IPS-18a (cell line): Measurements from ENCODE around the gene CHD5.
"Not testable (repeated sequence)": the region's sequence is repeated elsewhere in the genome, so short reads cannot be mapped to it uniquely, and the experiment has no call there.

Experiments used
- H3K27ac ChIP-seq: one replicate; pipeline ENCODE4 v1.5.1; 2013; ENCODE audit warnings: low read length
- H3K27me3 ChIP-seq: one replicate; pipeline ENCODE4 v1.6.1; 2013; ENCODE audit warnings: mild to moderate bottlenecking, low read length; ENCODE audit not compliant: control insufficient read depth, insufficient read depth
- H3K36me3 ChIP-seq: one replicate; pipeline ENCODE4 v1.6.1; 2013; ENCODE audit warnings: low read depth, low read length; ENCODE audit not compliant: control insufficient read depth
- H3K4me1 ChIP-seq: one replicate; pipeline ENCODE4 v1.6.1; 2013; ENCODE audit warnings: low read depth, low read length; ENCODE audit not compliant: control insufficient read depth
- H3K4me3 ChIP-seq: one replicate; pipeline ENCODE4 v1.5.1; 2013; ENCODE audit warnings: low read length
- H3K9ac ChIP-seq: one replicate; pipeline ENCODE4 v1.6.1; 2013; ENCODE audit warnings: mild to moderate bottlenecking, low read length, moderate library complexity
- H3K9me3 ChIP-seq: one replicate; pipeline ENCODE4 v1.6.1; 2013; ENCODE audit warnings: low read depth, low read length; ENCODE audit not compliant: control insufficient read depth

CHD5 gene

DNA sequence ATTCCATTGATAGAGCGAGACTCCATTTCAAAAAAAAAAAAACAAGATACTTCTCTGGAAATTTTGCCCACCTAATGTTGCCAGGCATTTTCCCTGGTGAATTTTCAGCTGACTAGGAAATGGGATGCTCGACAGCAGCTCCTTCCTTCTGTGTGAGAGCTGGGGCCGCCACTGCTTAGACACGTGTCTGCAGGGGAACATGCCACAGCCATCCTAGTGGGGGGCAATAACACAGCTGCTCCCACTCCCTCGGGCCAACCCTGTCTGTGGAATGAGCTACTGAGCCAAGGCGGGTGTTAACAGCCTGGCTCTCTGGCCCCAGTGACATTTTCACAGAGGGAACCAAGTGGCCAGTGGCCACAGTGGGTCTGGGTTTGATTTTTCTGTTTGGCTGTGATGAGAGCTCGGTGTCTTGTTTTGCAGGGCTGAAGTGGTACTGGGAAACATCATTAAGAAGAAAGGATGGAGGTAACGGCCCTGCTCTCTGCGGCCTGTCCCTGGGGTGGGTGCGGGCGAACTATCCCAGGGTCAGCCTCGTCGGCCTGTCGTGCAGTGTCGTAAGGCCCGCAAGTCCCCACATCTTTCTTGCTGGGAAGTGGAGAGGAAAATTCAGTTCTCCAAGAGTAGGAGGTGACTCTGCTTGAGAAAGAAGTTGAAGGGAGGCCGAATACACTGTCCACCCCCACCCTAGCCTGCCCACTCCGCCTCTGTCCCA is 95.2 kb downstream of the CHD5 start:
- H3K27me3 ChIP-seq, result no peaks in the 10 kb centered on the region
- no peaks in the 10 kb centered on the region for H3K36me3 ChIP-seq
- no peak overlapping the region for H3K27ac ChIP-seq
- H3K4me3 ChIP-seq, result no peak overlapping the region
- no peak overlapping the region for H3K9ac ChIP-seq
- no peaks in the 10 kb centered on the region for H3K9me3 ChIP-seq
- peaks cover 4% of the 10 kb centered on the region for H3K4me1 ChIP-seq

GRCh38 chr1:6083801-6084446 is 96.2 kb downstream of the CHD5 start:
- Histone ChIP-seq H3K36me3 (no peaks in the 10 kb centered on the region), H3K9ac (no peak overlapping the region), H3K27me3 (no peaks in the 10 kb centered on the region), H3K4me1 (peaks cover 4% of the 10 kb centered on the region), H3K4me3 (no peak overlapping the region), H3K9me3 (no peaks in the 10 kb centered on the region), H3K27ac (no peak overlapping the region)

GRCh38 chr1:6083385-6083784 is 96.7 kb downstream of the CHD5 start:
- no peaks in the 10 kb centered on the region for H3K27me3 ChIP-seq
- no peaks in the 10 kb centered on the region for H3K9me3 ChIP-seq
- no peak overlapping the region for H3K27ac ChIP-seq
- no peaks in the 10 kb centered on the region for H3K36me3 ChIP-seq
- no peak overlapping the region for H3K9ac ChIP-seq
- H3K4me1 ChIP-seq, result peaks cover 4% of the 10 kb centered on the region
- H3K4me3 ChIP-seq, result no peak overlapping the region

DNA sequence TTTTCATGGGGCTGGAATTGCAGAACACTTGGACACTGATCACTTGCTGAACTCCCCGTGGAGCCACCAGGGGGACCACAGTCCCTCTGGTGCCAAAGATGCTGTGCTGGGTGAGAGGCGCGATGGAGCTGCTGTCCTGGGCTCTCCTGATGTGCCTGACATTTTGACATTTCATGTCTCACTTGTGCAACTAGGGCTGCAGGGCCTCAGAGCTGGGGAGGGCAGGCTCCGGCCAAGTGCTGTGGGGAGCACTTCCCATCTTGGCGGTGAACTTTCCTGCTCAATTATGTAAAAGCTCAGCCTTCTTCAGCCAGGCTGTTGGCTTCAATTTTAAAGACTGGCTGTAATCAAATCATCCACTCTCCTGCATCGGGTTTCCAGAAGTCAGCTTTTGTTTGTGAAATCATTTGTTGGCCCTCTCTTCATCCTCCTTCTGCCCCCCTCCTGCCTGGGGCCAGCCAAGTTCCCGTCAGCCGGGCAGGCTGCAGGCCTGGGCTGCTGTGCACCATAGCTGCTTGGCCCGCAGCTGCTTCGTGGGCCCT is 97.6 kb downstream of the CHD5 start:
- Histone ChIP-seq H3K4me1 (peaks cover 4% of the 10 kb centered on the region), H3K4me3 (no peak overlapping the region), H3K9me3 (no peaks in the 10 kb centered on the region), H3K27ac (no peak overlapping the region), H3K36me3 (no peaks in the 10 kb centered on the region), H3K9ac (no peak overlapping the region), H3K27me3 (no peaks in the 10 kb centered on the region)

DNA sequence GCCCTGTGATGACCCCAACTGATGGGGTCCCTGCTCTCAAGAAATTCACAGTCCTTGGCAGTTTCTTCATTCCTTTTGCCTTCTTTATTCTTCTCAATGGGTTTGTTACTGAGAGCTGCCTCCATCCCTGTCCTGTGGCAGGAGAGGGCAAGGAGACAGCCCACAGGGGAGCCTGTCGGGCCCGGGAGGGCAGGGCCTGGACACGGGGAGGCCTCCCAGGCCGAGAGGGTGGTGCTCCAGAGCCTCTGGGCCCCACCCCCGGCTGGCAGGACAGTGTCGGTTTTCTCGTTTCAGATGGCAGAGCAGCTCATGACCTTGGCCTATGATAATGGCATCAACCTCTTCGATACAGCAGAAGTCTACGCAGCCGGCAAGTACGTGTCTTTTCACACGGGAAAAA is 98.2 kb downstream of the CHD5 start:
- Histone ChIP-seq H3K27me3 (no peaks in the 10 kb centered on the region), H3K36me3 (no peaks in the 10 kb centered on the region), H3K9ac (no peak overlapping the region)

DNA sequence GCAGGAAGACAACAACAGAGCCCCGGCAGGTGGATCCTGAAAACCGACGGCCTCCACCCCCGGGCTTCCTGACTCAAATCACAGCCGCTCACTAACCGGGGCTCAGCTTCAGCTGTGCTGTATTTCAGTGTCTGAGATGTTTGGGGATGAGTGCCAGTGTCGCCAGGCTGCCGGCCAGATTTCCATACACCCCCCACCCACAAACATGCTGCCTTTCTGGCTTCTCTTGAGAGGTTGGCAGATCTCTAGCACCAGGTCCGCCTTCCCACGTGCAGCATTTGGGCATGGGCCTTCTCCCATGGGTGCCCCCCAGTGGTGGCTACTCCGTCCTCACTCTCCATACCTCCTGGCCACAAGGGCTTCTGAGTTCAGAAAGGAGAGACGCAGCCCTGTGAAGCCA is 99.7 kb downstream of the CHD5 start:
- H3K4me3 ChIP-seq, result no peak overlapping the region

More for the DNA sequence above, 98.2 kb downstream of the CHD5 start:
- Histone ChIP-seq H3K27ac (no peak overlapping the region), H3K4me1 (peaks cover 4% of the 10 kb centered on the region), H3K4me3 (no peak overlapping the region), H3K9me3 (no peaks in the 10 kb centered on the region)

GRCh38 chr1:6077919-6078318 is 102.2 kb downstream of the CHD5 start:
- no peak overlapping the region for H3K27ac ChIP-seq
- H3K27me3 ChIP-seq, result no peaks in the 10 kb centered on the region
- no peaks in the 10 kb centered on the region for H3K9me3 ChIP-seq
- H3K9ac ChIP-seq, result no peak overlapping the region
- peaks cover 4% of the 10 kb centered on the region for H3K4me1 ChIP-seq
- H3K4me3 ChIP-seq, result no peak overlapping the region
- no peaks in the 10 kb centered on the region for H3K36me3 ChIP-seq

More for the DNA sequence above, 99.7 kb downstream of the CHD5 start:
- no peaks in the 10 kb centered on the region for H3K27me3 ChIP-seq
- no peak overlapping the region for H3K9ac ChIP-seq
- H3K27ac ChIP-seq, result no peak overlapping the region
- no peaks in the 10 kb centered on the region for H3K9me3 ChIP-seq
- no peaks in the 10 kb centered on the region for H3K36me3 ChIP-seq
- peaks cover 4% of the 10 kb centered on the region for H3K4me1 ChIP-seq

- Histone ChIP-seq H3K4me3 (no peak overlapping the region), H3K4me1 (peaks cover 4% of the 10 kb centered on the region), H3K9ac (no peak overlapping the region), H3K27ac (no peak overlapping the region), H3K27me3 (no peaks in the 10 kb centered on the region), H3K36me3 (no peaks in the 10 kb centered on the region), H3K9me3 (no peaks in the 10 kb centered on the region)
These were observed 102.6 kb downstream of the CHD5 start for GRCh38 chr1:6077506-6077905.

DNA sequence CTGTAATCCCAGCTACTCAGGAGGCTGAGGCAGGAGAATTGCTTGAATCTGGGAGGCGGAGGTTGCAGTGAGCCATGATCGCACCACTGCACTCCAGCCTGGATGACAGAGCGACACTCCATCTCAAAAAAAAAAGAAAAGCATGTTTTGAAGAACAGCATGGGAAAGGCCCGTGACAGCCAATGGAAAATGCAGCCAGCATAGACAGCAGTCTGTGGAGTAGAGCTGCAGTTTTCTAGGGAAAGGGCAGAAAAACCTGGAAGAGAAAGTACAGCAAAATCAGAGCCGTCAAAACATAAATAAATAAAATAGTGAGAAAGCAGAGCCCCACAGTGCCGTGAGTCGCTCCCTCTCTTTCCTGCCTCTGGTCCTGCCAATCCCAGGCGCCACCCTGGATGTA is 103.1 kb downstream of the CHD5 start:
- H3K9me3 ChIP-seq, H3K4me3 ChIP-seq, H3K9ac ChIP-seq, H3K27ac ChIP-seq, H3K27me3 ChIP-seq, H3K36me3 ChIP-seq, H3K4me1 ChIP-seq: not testable (repeated sequence)

DNA sequence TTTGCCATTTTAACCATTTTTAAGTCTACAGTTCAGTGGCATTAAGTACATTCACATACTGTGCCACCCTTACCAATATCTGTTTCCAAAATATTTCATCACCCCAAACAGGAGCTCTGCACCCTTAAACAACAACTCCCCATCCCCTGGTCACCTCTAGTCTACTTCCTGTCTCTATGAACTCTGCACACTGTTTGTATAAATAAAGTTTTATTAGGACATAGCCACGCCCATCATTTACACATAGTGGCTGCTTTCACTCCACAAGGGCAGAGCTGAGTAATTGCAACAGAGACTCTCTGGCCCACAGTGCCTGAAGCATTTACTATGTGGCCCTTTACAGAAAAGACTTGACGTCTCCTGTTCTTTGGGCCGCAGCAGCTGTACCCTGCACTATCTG is 104.4 kb downstream of the CHD5 start:
- Histone ChIP-seq H3K4me1 (peaks cover 3% of the 10 kb centered on the region), H3K9me3 (no peaks in the 10 kb centered on the region), H3K4me3 (no peak overlapping the region), H3K27me3 (no peaks in the 10 kb centered on the region), H3K36me3 (no peaks in the 10 kb centered on the region), H3K9ac (no peak overlapping the region), H3K27ac (no peak overlapping the region)

DNA sequence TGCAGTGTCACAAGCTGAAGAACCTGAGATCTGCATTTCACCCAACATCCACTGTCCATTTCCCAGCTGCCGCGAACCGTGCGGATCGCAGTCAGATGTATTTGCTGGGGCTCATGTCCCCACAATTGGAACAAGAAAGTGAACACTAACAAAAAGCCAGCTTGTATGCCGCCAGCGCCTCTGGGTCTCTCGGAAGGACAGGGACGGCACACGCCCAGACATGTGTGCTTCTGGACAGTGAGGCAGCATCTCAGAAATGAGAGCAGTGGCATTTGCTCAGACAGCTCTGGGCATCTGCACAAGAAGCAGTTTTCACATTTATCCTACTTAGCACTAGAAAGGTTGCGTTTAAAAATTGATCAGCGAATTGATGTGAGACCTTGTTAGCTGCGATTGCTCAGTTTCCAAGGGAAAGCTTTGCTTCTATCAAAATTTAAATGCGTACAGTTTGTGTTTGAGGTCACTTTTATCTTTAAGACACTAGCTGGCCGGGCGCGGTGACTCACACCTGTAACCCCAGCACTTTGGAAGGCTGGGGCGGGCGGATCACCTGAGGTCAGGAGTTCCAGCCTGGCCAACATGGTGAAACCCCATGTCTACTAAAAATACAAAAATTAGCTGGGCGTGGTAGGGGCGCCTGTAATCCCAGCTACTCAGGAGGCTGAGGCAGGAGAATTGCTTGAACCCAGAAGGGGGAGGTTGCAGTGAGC is 105.8 kb downstream of the CHD5 start:
- Histone ChIP-seq H3K9me3 (no peaks in the 10 kb centered on the region), H3K27ac (no peak overlapping the region), H3K36me3 (no peaks in the 10 kb centered on the region), H3K27me3 (no peaks in the 10 kb centered on the region), H3K4me3 (no peak overlapping the region), H3K4me1 (no peaks in the 10 kb centered on the region), H3K9ac (no peak overlapping the region)
